Activated CD8-positive, alpha-beta memory T cell treated with anti-CD3 and anti-CD28 coated beads, Interleukin-2, amount 50 U/mL, for 24 hours (primary cell): ENCODE results near the gene EHHADH.

ENCODE experiments used
- DNase-seq: peaks from one replicate; pipeline ENCODE4 v3.0.0-alpha.2; 2020; ENCODE audit errors: extremely low read depth

EHHADH gene

DNA sequence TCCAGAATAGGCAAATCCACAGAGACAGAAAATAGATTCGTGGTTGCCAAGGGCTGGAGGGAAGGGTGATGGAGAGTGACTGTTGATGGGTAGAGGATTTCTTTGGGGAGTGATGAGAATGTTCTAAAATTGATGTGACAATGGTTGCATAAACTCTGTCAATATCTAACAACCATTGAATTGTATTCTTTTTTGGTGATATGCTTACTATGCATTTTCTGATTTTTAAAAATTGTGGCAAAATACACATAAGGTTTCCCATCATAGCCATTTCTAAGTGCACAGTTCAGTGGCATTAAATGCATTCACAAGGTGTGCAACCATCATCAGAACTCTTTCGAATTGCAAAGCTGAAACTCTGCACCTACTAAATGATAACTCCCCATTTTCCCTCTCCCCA is 56.8 kb downstream of the EHHADH start:
- DNase-seq = no peak

GRCh38 chr3:185195652-185196051 is 58.2 kb downstream of the EHHADH start:
- no peak for DNase-seq

DNA sequence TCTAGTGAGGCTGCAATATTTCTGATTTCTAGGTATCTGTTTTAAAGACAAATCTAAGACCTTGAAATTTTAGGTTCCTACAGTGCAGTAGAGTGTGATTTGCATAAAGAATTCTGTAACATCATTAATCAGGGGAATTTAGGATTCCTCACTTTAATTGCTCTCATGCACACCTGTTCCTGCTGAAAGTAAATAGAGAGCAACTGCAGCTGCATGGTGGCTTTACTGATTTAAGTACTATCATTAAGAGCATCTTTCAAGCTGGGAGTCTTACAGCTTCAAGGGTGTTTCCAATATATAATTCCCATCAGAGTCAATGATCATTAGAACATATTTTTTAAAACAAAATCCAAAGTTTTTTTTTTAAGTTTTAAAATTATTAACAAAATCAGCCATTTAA is 65.0 kb downstream of the EHHADH start:
- no peak for DNase-seq

DNA sequence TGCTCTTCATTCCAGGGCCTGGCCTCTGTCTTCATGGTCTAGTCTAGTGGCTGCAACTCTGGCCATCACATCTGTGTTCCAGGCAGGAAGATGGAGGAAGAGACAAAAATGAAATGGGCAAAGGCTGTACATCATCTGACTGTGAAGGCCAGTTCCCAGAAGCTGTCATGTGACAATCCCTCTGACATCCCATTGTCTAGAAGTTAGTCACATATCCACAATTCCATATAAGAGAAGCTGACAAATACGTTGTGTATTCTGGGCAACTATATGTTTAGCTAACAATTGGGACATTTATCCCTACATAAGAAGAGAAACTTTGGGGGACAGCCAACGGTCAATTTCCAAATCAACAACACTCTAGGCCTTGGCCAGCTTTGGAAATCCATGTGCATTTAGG is 66.5 kb downstream of the EHHADH start:
- no peak for DNase-seq

- DNase-seq = peak; percentile 5
Observed at GRCh38 chr3:185176750-185177359, 77.0 kb downstream of the EHHADH start.

DNA sequence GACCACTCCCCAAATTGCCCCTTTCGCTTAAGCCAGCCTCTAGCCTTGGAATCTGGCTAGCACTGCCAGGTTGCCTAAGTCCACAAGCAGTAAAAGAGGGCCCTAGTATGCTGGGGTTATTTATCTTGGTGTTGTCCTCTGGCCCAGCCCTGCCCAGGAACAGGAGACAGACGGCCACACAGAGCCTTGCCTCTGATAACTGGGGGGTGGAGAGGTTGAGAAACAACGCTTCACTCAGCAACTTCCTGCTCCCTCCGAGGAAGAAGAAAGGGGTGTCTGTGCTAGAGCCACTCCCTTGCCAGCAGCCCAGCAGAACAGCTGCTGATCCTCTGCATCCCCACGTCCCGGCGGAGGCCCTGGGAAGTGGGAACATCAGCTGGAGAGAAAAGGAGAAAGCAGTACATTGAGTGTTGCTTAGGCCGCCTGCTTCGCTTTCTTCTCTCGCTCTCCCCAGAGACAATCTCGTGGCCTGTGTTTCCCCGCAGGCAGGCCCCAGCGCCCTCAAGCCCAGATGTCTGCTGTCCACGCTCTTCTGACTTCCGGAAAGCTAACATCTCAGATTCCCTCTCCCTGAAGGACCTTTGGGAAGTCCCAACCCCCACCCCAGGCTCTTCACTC is 78.4 kb downstream of the EHHADH start:
- DNase-seq = no peak

GRCh38 chr3:185172086-185173049 is 81.5 kb downstream of the EHHADH start:
- no peak for DNase-seq

- DNase-seq = no peak
Observed at GRCh38 chr3:185164428-185165217, 89.2 kb downstream of the EHHADH start.

DNA sequence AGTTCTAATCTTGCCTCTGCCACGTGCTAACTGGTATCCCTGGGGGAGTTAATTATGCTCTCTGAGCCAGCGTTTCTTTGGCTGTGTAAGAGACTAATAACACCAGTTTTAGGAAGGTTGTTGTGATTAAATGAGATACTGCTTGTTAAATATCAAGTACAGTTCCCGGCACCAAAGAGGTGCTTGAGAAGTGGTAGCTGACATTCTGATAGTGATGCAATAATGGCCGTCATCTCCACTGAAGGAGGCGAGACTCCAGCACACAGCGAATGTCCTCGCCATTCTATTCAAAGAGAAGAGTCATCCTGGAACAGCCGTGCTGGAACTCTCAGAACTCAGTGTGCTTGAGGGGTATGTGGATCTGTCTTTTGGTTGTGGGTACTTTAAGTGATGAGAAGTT is 91.2 kb downstream of the EHHADH start:
- no peak for DNase-seq

DNA sequence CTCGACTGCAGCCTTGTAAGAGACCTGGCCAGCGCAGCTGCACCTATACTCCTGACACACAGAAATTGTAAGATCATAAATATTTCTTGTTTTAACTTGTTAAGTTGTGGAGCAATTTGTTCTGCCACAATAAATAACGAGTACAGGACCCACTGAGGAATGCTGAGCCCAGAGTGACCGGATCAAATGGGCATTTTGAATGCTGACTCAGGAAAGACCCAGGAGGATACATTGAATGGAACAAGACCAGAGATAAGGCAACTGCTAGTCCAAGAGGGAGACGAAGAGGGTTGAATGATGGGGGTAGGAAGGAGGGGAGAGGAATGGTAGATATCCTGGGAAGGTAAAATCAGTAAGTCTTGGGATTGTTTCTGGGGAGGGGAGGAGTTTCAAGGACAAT is 92.1 kb downstream of the EHHADH start:
- no peak for DNase-seq

GRCh38 chr3:185157347-185157746 is 96.5 kb downstream of the EHHADH start:
- DNase-seq = no peak

GRCh38 chr3:185155678-185156077 is 98.2 kb downstream of the EHHADH start:
- no peak for DNase-seq

DNA sequence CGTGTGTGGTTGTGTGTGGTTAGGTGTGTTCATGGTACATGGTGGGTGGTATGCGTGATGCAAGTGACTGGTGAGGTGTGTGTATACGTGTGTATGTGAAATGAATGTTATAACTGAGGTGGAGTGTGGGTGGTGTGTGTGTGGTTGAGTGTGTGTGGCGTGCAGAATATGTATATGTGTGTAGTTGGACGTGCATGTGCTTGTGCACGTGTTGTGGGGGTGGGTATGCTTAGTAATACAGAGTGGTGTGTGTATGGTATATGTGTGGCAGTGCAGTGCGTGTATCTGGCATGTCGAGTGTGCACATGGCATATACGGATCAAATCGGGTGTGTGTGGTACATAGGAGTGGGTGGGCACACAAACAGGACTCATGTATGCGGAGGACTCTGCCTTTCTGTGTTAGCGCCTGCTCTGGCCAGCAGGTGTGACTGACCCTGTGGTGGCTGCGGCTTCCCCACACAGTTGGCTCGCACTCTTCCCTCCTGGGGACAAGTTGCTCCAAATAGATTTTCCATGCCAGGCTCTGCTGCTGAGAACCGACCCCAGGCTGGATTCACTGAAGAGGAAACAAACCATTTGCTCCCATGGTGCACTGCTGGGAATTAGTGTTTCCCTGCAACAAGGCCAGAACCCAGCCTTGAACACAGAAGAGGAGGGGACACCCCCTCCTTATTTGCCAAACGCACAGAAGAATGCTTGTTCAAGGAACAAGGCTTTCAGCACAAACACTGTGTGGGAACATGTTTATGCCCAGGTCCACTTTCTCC is 99.8 kb downstream of the EHHADH start:
- no peak for DNase-seq

DNA sequence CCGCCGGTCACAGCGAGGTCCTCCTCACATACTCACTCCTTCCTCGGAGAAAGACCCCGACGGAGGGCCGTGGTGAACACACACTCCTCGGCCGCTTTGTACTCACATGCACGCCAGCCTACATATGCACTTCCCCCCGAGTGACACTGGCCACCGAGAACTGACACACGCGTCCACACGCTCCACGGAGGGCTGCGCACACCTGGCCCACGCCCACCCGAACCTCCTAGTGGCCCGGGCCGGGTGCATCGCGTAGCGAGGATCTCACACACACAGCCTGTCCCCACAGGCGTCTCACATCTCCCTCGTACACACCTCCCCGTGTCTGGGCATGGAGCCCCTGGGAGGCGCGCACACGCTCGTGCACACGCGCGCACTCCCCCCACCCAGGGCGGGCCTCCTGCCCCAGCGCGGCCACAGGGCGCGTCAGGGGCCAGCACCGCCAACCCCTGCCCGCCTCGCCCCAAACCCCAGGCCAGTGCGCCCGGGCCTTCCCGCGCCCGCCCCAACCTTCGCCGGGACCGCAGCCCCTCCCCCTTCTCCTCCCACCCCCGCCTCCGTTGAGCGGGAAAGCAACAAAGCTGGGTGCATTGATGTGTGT is 100.6 kb downstream of the EHHADH start:
- no peak for DNase-seq

DNA sequence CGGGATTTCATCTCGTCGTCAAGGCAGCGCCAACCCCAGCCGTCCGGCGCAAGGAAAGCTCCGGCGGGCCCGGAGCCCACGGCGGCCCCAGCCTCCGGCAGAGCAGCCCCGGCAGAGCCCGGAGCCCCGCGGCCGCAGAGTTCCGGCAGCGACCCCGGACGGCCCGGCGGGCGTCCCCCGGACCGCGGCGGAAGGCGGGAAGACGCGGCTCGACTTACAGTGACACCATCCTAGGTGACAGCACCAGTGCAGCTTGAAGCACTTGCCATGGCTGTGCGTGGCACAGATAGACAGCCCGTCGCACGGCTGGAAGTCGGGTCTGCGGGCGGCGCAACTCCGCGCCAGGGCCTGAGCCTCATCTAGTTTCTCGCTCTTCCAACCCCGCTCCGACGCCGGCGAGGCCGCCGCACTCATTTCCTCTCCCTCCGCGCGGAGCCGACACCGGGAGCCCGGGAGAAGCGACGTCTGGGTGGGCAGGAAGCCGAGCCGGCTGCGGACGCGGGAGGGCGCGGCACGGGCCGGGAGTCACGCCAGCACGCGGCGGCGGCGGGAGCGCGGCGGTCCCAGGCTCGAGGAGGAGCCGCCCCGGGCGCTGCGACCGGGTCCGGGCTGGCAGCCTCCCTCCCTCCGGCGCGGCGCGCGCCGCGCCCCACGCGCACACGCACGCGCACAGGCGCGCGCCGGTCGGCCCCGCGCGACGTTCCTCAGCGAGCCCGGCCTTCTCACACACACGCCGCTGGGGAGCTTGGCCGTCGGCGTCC is 101.3 kb downstream of the EHHADH start, which contains the start of gene C3orf70:
TSS of gene C3orf70 (minus strand) at position 651 of the 761 bp plus-strand sequence. CDS start at position 414, 237 bp downstream.
- DNase-seq = no peak

DNA sequence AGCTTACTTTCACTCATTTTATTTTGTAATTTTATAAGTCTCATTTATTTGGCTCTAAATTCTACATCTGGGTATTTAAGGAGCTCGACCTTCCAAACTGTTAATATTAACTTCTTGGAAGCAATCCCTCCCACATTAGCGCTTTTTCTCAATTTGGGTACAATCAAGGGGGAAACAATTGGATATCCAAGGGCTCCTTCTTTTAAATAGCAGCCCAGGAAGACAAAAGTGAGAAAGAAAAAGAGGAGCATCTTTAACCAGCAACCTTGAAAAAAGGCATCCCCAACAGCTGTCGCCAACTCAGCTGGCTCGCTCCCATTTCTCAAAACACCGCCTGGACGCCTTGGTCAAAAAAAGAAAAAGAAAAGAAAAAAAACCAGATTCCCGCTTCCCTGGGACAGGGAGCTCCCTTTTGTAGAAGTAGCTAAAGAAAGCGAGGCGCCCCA is 101.9 kb downstream of the EHHADH start:
- DNase-seq = no peak

DNA sequence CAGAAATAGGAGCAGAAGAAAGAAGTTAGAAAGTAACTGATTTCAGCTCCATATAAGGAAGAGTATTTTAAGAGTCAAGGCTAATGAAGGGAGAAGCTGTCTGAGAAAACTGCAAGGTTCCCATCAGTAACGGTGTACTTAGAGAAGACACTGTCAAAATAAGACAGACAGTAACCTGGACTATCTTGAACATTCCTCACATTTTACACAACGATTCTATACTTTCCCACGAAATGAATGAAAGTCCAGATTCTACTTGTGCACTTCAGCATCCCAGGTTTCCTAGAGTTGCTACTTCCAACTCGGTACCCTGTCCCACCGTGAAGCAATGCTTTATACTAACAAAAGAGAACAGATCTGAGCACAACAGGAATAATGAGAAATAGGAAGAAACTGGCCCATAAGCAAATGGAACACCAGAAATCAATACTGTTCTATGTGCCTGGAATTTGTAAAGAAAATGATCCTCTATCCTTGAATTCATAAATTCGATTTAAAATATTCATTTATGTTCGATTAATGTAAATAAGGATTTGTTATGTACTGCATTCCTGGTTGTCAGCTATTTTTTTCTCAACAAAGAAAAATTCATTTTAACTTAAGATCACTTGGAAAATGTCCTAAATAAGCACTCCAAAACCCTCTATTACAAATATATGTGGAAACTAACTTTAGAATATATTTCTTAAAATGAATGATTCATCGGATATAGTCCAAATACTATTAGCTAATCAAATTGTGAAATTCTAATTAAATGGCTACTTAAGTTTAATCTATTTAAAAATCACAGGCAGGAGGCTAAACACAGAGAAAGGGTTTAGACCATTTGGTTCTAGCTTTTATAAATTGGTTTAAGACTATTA is 102.5 kb downstream of the EHHADH start:
- no peak for DNase-seq

- no peak for DNase-seq
Observed at GRCh38 chr3:185150561-185150960, 103.3 kb downstream of the EHHADH start.

- no peak for DNase-seq
Observed at GRCh38 chr3:185149591-185149990, 104.3 kb downstream of the EHHADH start.
